Spleen (tissue), 11 donors: Measurements from ENCODE around the gene C3orf49. TPM values are rescaled to one million over a fixed set of nuclear protein-coding genes. Genes with fewer than 3 reads are reported as not detected.

Experiments
- DNase-seq: peaks from one replicate; pipeline ENCODE4 v3.0.0-alpha.2; 2020
- H3K27ac ChIP-seq, 8 donors: fragments of 200-600 bp; sonication (generic) in 7 of 8; 1 replicate in 4 of 8; 2 replicates in 4 of 8; pipeline versions ENCODE4 v1.5.0 to v1.8.0; 2016 to 2021; ENCODE audit warnings: inconsistent platforms in 4 of 8, mild to moderate bottlenecking in 4 of 8, moderate library complexity in 1 of 8
- H3K27me3 ChIP-seq, 7 donors: fragments of 200-600 bp; sonication (generic) in 6 of 7; replicated peaks in 1 of 7; 1 replicate in 4 of 7; 2 replicates in 3 of 7; pipeline versions ENCODE4 v1.5.0 to v1.8.0; 2016 to 2021; ENCODE audit warnings: inconsistent platforms in 3 of 7, mild to moderate bottlenecking in 1 of 7
- H3K36me3 ChIP-seq, 6 donors: fragments of 200-600 bp; sonication (generic) in 5 of 6; 1 replicate in 4 of 6; 2 replicates in 2 of 6; pipeline versions ENCODE4 v1.5.0 to v1.8.0; 2016 to 2021; ENCODE audit warnings: inconsistent platforms in 2 of 6
- H3K4me1 ChIP-seq, 6 donors: fragments of 200-600 bp; sonication (generic) in 5 of 6; 1 replicate in 3 of 6; 2 replicates in 3 of 6; pipeline versions ENCODE4 v1.5.0 to v1.8.0; 2016 to 2021; ENCODE audit warnings: inconsistent platforms in 3 of 6
- H3K4me3 ChIP-seq, 8 donors: fragments of 200-600 bp; sonication (generic) in 7 of 8; 1 replicate in 4 of 8; 2 replicates in 4 of 8; pipeline versions ENCODE4 v1.5.0 to v1.8.0; 2016 to 2021; ENCODE audit warnings: inconsistent platforms in 4 of 8, mild to moderate bottlenecking in 4 of 8, moderate library complexity in 2 of 8
- H3K9me3 ChIP-seq, 8 donors: fragments of 200-600 bp; sonication (generic) in 7 of 8; 1 replicate in 4 of 8; 2 replicates in 4 of 8; pipeline versions ENCODE4 v1.5.0 to v1.8.0; 2016 to 2021; ENCODE audit warnings: inconsistent platforms in 4 of 8
- CTCF ChIP-seq, 11 experiments: fragments of 200-600 bp in 7 of 11; fragments of 450-650 bp in 4 of 11; sonication (generic) in 4 of 11; IDR thresholded peaks in 8 of 11; conservative IDR thresholded peaks in 3 of 11; 1 replicate in 7 of 11; 2 replicates in 4 of 11; pipeline versions ENCODE4 v1.4.0 to v1.8.0; 2016 to 2021; ENCODE audit warnings: antibody characterized with exemption in 11 of 11, inconsistent platforms in 4 of 11, mild to moderate bottlenecking in 1 of 11
- POLR2A ChIP-seq, 3 donors: fragments of 450-650 bp; IDR thresholded peaks; one replicate each; pipeline ENCODE4 v1.5.1; 2017; ENCODE audit warnings: antibody characterized with exemption in 3 of 3, mild to moderate bottlenecking in 1 of 3
- POLR2AphosphoS5 ChIP-seq, 3 donors: sonication (generic); formaldehyde crosslinking; IDR thresholded peaks; one replicate each; pipeline ENCODE4 v1.5.1; 2017; ENCODE audit warnings: antibody characterized with exemption in 3 of 3
- WGBS, 5 donors: extraction: QIAGEN DNeasy Blood & Tissue Kit in 3 of 5; methylation state at CpG; one replicate each; pipeline versions ENCODE4 v1.1.5 to v1.1.7; 2013 to 2018; 5-methylcytosine and 5-hydroxymethylcytosine counted together
- intact Hi-C: fragments of 100-400 bp; cut with DNase I; formaldehyde crosslinking; loops from one replicate; pipeline ENCODE4 v1.15.0; 2023; ENCODE audit warnings: low total_unique reads
- polyA plus RNA-seq, 3 donors: library from polyadenylated mRNA; stranded (reverse); fragments of 200-250 nt; gene quantifications; one replicate each; pipeline ENCODE4 v1.2.1, GENCODE V29; 2013
- total RNA-seq, 7 donors: library from RNA; depleted of rRNA in 3 of 7; stranded (reverse); fragments of >200 nt in 3 of 7; fragmentation: NEBNext Ultra II Directional in 4 of 7; extraction: Animal tissue kit (Norgen Biotek cat#: 25700) in 4 of 7; gene quantifications; one replicate each; pipeline versions ENCODE4 v1.1.0 to v1.2.1, GENCODE V29; 2016 to 2021
- donor health status: healthy with polysubstance abuse.
- donor health status: DM: no; HTN: no; CAD: no; lungs with moderate emphysema.
- donor health status: DM: no; HTN: no; CAD: no.
- donor health status: Bipolar disorder and iron deficiency.
- donor health status: healthy.
- donor health status: DM: no; HTN: no; CAD: no.
- donor health status: DM: yes; HTN: yes; CAD: no.

The C3orf49 gene
- total and polyA plus RNA-seq, 10 donors: not detected

DNA sequence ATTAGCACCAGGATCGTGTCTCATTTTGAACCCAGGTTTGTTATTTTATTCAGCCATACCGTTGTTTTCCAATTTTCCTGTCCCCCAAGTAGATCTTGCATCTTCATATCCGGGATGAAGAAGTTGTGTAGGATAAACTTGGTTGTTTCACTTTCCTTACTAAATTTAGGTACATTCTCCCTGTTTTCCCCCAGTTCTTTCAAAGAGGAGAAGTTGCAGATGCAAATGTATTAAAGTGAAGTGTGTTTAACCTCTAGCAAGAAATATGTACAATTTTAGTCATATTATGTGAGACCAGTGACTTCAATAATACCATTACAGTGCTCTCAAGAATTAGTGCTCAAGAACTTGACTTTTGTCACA is 45.8 kb downstream of the C3orf49 start:
- intact Hi-C loops: no loop called here
- H3K27ac ChIP-seq: peak overlapping the region; percentile 77 to 97 (median 96)

GRCh38 chr3:63867225-63867624 is 48.1 kb downstream of the C3orf49 start:
- Histone ChIP-seq H3K36me3 (peaks cover 0 to 6% (median 0%) of the 10 kb centered on the region in 6 donors), H3K4me3 (no peak overlapping the region), H3K9me3 (no peaks in the 10 kb centered on the region), H3K27me3 (no peaks in the 10 kb centered on the region), H3K4me1 (peaks cover 4 to 74% (median 42%) of the 10 kb centered on the region in 6 donors), H3K27ac (no peak overlapping the region)
- 91 to 100% (median 96%) methylated on average over 1 of the region's 1 CpG for WGBS, 5 donors
- DNase-seq: no peak
- TF ChIP-seq POLR2A (IDR thresholded peaks at IDR 0.05) (no peak), POLR2AphosphoS5 (IDR thresholded peaks at IDR 0.05) (no peak), CTCF (IDR thresholded peaks at IDR 0.05 in 8 of 11, conservative IDR thresholded peaks at IDR 0.05 in 3 of 11) (no peak)
- intact Hi-C loops: no loop called here

More for the DNA sequence above, 45.8 kb downstream of the C3orf49 start:
- Histone ChIP-seq H3K9me3 (no peaks in the 10 kb centered on the region), H3K4me1 (peaks cover 4 to 68% (median 36%) of the 10 kb centered on the region in 6 donors), H3K36me3 (peaks cover 0 to 6% (median 0%) of the 10 kb centered on the region in 6 donors), H3K4me3 (peak overlapping the region; percentile 80 to 97 (median 86)), H3K27me3 (no peaks in the 10 kb centered on the region)
- TF ChIP-seq POLR2A (IDR thresholded peaks at IDR 0.05) (no peak), CTCF (IDR thresholded peaks at IDR 0.05 in 8 of 11, conservative IDR thresholded peaks at IDR 0.05 in 3 of 11) (no peak), POLR2AphosphoS5 (IDR thresholded peaks at IDR 0.05) (no peak)
- 1 to 7% (median 3%) methylated on average over 3 of the region's 3 CpGs for WGBS, 5 donors
- DNase-seq: no peak

GRCh38 chr3:63869940-63870614 is 51.0 kb downstream of the C3orf49 start:
- Histone ChIP-seq H3K27me3 (no peaks in the 10 kb centered on the region), H3K4me1 (peaks cover 4 to 86% (median 37%) of the 10 kb centered on the region in 6 donors), H3K27ac (no peak overlapping the region), H3K9me3 (no peaks in the 10 kb centered on the region), H3K36me3 (peaks cover 0 to 17% (median 0%) of the 10 kb centered on the region in 6 donors), H3K4me3 (no peak overlapping the region)
- 84 to 91% (median 87%) methylated on average over 3 of the region's 3 CpGs for whole genome bisulfite sequencing, 5 donors
- no peak for DNase-seq
- TF ChIP-seq CTCF (IDR thresholded peaks at IDR 0.05 in 8 of 11, conservative IDR thresholded peaks at IDR 0.05 in 3 of 11): no peak
- intact Hi-C loops: no loop called here

DNA sequence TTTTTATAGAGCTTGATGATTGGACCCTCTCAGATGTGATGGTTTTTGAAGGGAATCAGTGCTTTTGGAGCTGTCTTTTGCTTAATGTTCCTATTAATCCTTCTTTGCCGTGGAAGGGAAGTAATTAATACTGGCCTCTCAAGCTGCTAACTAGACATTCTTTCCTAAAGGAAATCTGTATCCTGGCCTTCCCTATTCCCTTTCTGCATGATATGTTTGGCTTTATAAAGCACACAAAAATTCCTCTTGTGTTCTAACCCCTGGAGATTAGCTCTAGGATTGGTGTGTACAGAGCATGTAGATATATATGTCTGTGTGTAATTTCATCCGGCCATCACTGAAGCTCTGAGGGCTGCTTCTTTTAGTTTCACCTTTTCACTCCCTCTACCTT is 51.5 kb downstream of the C3orf49 start:
- Histone ChIP-seq H3K27ac (no peak overlapping the region), H3K4me3 (no peak overlapping the region), H3K27me3 (no peaks in the 10 kb centered on the region), H3K4me1 (peaks cover 3 to 87% (median 36%) of the 10 kb centered on the region in 6 donors), H3K36me3 (peaks cover 0 to 17% (median 0%) of the 10 kb centered on the region in 6 donors), H3K9me3 (no peaks in the 10 kb centered on the region)
- 58 to 72% (median 66%) methylated on average over 2 of the region's 2 CpGs for WGBS, 5 donors
- DNase-seq: no peak
- TF ChIP-seq POLR2AphosphoS5 (IDR thresholded peaks at IDR 0.05): no peak
- TF ChIP-seq POLR2A (IDR thresholded peaks at IDR 0.05): no peak
- TF ChIP-seq CTCF (IDR thresholded peaks at IDR 0.05 in 8 of 11, conservative IDR thresholded peaks at IDR 0.05 in 3 of 11): no peak
- intact Hi-C loops: no loop called here
